Heart left ventricle (tissue), 16 donors: ENCODE data around the gene CHST7. TPM values are rescaled to one million over a fixed set of nuclear protein-coding genes. Genes with fewer than 3 reads are reported as not detected.
A peak's percentile ranks its signal among the peaks of the same experiment; 100 is the strongest.

ENCODE experiments used
- ATAC-seq, 4 donors: fragments of 200-7000 bp; cut with Tn5 transposase; one replicate each; pipeline ENCODE4 v1.9.1; 2020 to 2022; ENCODE audit warnings: moderate library complexity in 4 of 4, mild to moderate bottlenecking in 3 of 4, moderate number of reproducible peaks in 1 of 4
- DNase-seq, 5 donors: peaks; one replicate each; pipeline ENCODE4 v3.0.0-alpha.2; 2020
- H3K27ac ChIP-seq, 12 donors: fragments of 200-600 bp; sonication (generic) in 4 of 12; one replicate each; pipeline versions ENCODE4 v1.5.0 to v1.8.0; 2016 to 2022; ENCODE audit warnings: mild to moderate bottlenecking in 2 of 12
- H3K27me3 ChIP-seq, 9 donors: fragments of 200-600 bp; sonication (generic) in 2 of 9; one replicate each; pipeline versions ENCODE4 v1.5.1 to v1.8.0; 2016 to 2022; ENCODE audit warnings: mild to moderate bottlenecking in 3 of 9
- H3K36me3 ChIP-seq, 9 donors: fragments of 200-600 bp; sonication (generic) in 2 of 9; one replicate each; pipeline versions ENCODE4 v1.5.0 to v1.8.0; 2018 to 2022; ENCODE audit warnings: mild to moderate bottlenecking in 2 of 9
- H3K4me1 ChIP-seq, 12 donors: fragments of 200-600 bp; sonication (generic) in 4 of 12; one replicate each; pipeline versions ENCODE4 v1.5.0 to v1.8.0; 2016 to 2022; ENCODE audit warnings: mild to moderate bottlenecking in 3 of 12
- H3K4me3 ChIP-seq, 12 donors: fragments of 200-600 bp; sonication (generic) in 4 of 12; one replicate each; pipeline versions ENCODE4 v1.5.0 to v1.8.0; 2017 to 2022; ENCODE audit warnings: mild to moderate bottlenecking in 9 of 12, moderate library complexity in 4 of 12
- H3K9me3 ChIP-seq, 12 donors: fragments of 200-600 bp; sonication (generic) in 4 of 12; one replicate each; pipeline versions ENCODE4 v1.5.0 to v1.8.0; 2016 to 2022; ENCODE audit warnings: mild to moderate bottlenecking in 1 of 12
- POLR2A ChIP-seq, 2 donors: fragments of 450-650 bp; IDR thresholded peaks; one replicate each; pipeline ENCODE4 v1.6.1; 2017; ENCODE audit warnings: antibody characterized with exemption in 2 of 2, mild to moderate bottlenecking in 2 of 2, moderate library complexity in 2 of 2
- WGBS, 4 donors: extraction: QIAGEN DNeasy Blood & Tissue Kit in 2 of 4; methylation state at CpG; one replicate each; pipeline versions ENCODE4 v1.1.5 to v1.1.7; 2013 to 2018; 5-methylcytosine and 5-hydroxymethylcytosine counted together
- intact Hi-C, 10 donors: fragments of 100-400 bp; cut with DNase I; formaldehyde crosslinking; loops; one replicate each; pipeline versions ENCODE4 v1.11.1 to v1.14.2; 2022
- polyA plus RNA-seq, 2 donors: library from polyadenylated mRNA; stranded (reverse); fragments of 200-250 nt; gene quantifications; one replicate each; pipeline ENCODE4 v1.2.3, GENCODE V29; 2013
- total RNA-seq, 9 donors: library from RNA; depleted of rRNA in 2 of 9; stranded (reverse); fragments of >200 nt in 2 of 9; fragmentation: NEBNext Ultra II Directional in 3 of 9; extraction: Animal tissue kit (Norgen Biotek cat#: 25700) in 3 of 9; gene quantifications; one replicate each; pipeline versions ENCODE4 v1.1.0 to v1.2.4, GENCODE V29; 2016 to 2023
- TF ChIP-seq, protein P1 (sequence below), 12 donors: fragments of 200-600 bp; sonication (generic) in 4 of 12; IDR thresholded peaks; one replicate each; pipeline versions ENCODE4 v1.5.0 to v1.8.0; 2018 to 2022; ENCODE audit warnings: antibody characterized with exemption in 12 of 12, mild to moderate bottlenecking in 5 of 12
- donor health status: ischemic (EF 13 %, LVEDD 7.1; RV severe dilation, severe dysfunction).
- donor health status: healthy with polysubstance abuse.
- donor health status: DM: no; HTN: yes; CAD: no.
- donor health status: DM: no; HTN: no; CAD: no.
- donor health status: ischemic (EF 25% LVEDD 6.9; RV normal size, moderate dysfunction).
- donor health status: ischemic (EF 25% LVEDD 5.7; RV mildly dilated, moderate dysfunction).
- donor health status: healthy.
- donor health status: DM: yes; HTN: yes; CAD: no.
- donor health status: ischemic (EF 35%, LVEDD 5.7; RV mildly dilated, moderate dysfunction).
- donor health status: nonischemic (EF 11% LVEDD 7.7; RV severe dilation, severe dysfunction).
- donor health status: DM: yes; HTN: yes; CAD: no.
- donor health status: PGD.
- donor health status: ischemic (EF 29% LVEDD 5.4; RV normal size, mild dysfunction).
- donor health status: nonischemic (EF 23%, LVEDD 6.1; RV moderate dilation, normal function).

CHST7 gene
- total and polyA plus RNA-seq, 11 donors, result 3.6 to 41.8 (median 15.0) TPM

DNA sequence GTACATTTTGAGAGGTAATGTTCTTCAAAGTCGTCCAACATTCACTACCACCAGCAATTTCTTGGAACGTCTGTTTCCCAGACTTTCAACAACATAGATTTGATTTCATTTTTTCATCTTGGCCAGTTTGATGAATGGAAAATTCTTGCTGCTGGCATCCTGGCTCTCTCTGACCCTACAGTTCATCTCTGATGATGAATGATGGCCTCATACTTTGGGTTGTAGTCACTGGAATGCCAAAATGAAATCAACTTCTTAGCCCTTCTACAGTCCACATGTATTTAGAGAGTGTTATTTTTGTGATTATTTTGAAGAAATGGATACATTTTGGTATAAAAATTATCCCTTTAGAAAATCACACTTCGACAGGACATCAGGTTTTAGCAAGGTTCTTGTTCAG is 8.8 kb downstream of the CHST7 start:
- Histone ChIP-seq H3K9me3 (no peaks in the 10 kb centered on the region), H3K27me3 (no peaks in the 10 kb centered on the region), H3K27ac (peak overlapping the region in 11 of 12 donors; percentile 34 to 76 (median 68)), H3K4me3 (no peak overlapping the region), H3K4me1 (peaks cover 0 to 56% (median 29%) of the 10 kb centered on the region in 12 donors), H3K36me3 (no peaks in the 10 kb centered on the region)
- no peak for ATAC-seq
- intact Hi-C loops, result no loop called here
- no peak for DNase-seq
- no peak for TF ChIP-seq POLR2A (IDR thresholded peaks at IDR 0.05)
- TF ChIP-seq, protein P1, sequence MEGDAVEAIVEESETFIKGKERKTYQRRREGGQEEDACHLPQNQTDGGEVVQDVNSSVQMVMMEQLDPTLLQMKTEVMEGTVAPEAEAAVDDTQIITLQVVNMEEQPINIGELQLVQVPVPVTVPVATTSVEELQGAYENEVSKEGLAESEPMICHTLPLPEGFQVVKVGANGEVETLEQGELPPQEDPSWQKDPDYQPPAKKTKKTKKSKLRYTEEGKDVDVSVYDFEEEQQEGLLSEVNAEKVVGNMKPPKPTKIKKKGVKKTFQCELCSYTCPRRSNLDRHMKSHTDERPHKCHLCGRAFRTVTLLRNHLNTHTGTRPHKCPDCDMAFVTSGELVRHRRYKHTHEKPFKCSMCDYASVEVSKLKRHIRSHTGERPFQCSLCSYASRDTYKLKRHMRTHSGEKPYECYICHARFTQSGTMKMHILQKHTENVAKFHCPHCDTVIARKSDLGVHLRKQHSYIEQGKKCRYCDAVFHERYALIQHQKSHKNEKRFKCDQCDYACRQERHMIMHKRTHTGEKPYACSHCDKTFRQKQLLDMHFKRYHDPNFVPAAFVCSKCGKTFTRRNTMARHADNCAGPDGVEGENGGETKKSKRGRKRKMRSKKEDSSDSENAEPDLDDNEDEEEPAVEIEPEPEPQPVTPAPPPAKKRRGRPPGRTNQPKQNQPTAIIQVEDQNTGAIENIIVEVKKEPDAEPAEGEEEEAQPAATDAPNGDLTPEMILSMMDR (IDR thresholded peaks at IDR 0.05), result no peak
- WGBS, 4 donors, result 38 to 53% (median 42%) methylated on average over 3 of the region's 3 CpGs

DNA sequence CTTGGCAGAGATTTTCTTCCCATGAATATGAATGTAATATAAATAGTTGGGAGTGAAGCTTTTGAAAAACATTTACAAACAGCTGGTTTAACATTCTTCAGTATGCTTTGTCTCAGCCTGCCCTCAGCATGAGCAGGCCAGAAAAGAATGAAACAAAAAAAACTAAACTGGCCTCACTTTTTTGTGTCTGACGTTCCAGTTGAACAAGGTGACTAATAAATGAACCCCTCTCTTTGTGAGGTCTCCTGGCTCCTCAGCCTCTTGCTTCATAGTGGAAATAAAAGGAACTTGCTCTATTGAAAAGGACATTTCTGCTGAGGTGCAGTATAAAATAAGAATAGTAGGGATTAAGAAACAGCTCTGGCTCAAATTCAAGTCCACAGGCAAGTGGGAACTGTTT is 9.4 kb downstream of the CHST7 start:
- H3K27ac ChIP-seq, result peak overlapping the region in 11 of 12 donors; percentile 34 to 76 (median 68)
- no peaks in the 10 kb centered on the region for H3K9me3 ChIP-seq
- no peaks in the 10 kb centered on the region for H3K36me3 ChIP-seq
- no peaks in the 10 kb centered on the region for H3K27me3 ChIP-seq
- 7 to 41% (median 15%) methylated on average over 1 of the region's 1 CpG for WGBS, 4 donors
- no peak for TF ChIP-seq POLR2A (IDR thresholded peaks at IDR 0.05)
- TF ChIP-seq, protein P1 (IDR thresholded peaks at IDR 0.05), result no peak
- peaks cover 0 to 56% (median 28%) of the 10 kb centered on the region in 12 donors for H3K4me1 ChIP-seq
- intact Hi-C loops, result no loop called here
- H3K4me3 ChIP-seq, result peak overlapping the region in 1 of 12 donors; percentile 10
- peak in 3 of 4 donors; percentile 50 to 57 (median 50) for ATAC-seq
- no peak for DNase-seq

DNA sequence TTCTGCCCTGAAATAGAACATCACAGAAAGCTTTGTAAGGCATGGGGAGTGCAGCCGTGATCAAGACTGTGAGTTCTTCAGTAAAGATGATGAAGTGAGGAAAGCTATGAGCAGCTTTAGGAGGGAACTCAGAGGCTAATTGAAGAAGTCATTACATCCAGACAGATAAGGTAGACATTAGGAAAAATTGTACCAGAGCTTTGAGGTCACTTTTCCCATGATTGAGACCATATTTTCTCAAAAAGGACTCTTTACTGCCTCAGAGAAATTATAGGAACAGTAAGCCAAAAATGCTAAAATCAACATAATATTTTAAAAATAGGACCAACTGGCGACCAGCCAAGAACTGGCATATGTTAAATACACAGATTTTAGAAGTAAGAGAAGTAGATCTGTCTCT is 11.2 kb downstream of the CHST7 start:
- TF ChIP-seq, protein P1 (IDR thresholded peaks at IDR 0.05), result no peak
- TF ChIP-seq POLR2A (IDR thresholded peaks at IDR 0.05), result no peak

DNA sequence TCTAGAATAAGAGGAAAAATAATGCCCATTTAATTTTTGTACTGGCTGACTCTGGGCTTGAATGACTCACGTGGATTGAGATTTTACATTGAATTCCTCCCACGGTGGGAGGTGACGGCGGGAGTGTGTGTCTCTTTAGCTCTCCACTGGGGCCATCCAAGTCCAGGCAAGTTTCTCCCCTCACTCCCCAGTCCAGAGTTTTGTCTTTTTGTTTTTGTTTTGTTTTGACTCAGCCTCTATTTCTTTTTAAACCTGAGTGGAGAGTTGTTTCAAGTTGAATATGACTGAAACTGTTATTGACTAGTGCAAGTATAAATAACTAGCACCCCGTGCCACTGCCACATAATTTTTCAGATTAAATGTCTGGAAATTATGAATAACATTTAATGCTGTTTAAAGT is 13.6 kb downstream of the CHST7 start:
- TF ChIP-seq POLR2A (IDR thresholded peaks at IDR 0.05), result no peak
- TF ChIP-seq, protein P1 (IDR thresholded peaks at IDR 0.05), result no peak
- no peaks in the 10 kb centered on the region for H3K27me3 ChIP-seq
- peaks cover 3 to 79% (median 42%) of the 10 kb centered on the region in 12 donors for H3K4me1 ChIP-seq
- WGBS, 4 donors, result 33 to 53% (median 37%) methylated on average over 5 of the region's 5 CpGs
- H3K36me3 ChIP-seq, result no peaks in the 10 kb centered on the region
- no peak for ATAC-seq
- no peaks in the 10 kb centered on the region for H3K9me3 ChIP-seq
- intact Hi-C loops, result loop anchor here in 2 of 10 donors (5.0 kb wide), 2 partner anchors 40 to 45 kb away; no protein-coding TSS in a partner anchor
- H3K27ac ChIP-seq, result peak overlapping the region in 10 of 12 donors; percentile 37 to 79 (median 61)
- H3K4me3 ChIP-seq, result peak overlapping the region in 1 of 12 donors; percentile 8
- no peak for DNase-seq

More for the DNA sequence above, 11.2 kb downstream of the CHST7 start:
- no peaks in the 10 kb centered on the region for H3K9me3 ChIP-seq
- H3K4me3 ChIP-seq, result no peak overlapping the region
- H3K27me3 ChIP-seq, result no peaks in the 10 kb centered on the region
- ATAC-seq (no peak), DNase-seq (no peak)
- intact Hi-C loops, result loop anchor here in 2 of 10 donors (5.0 kb wide), 2 partner anchors 43 to 48 kb away; no protein-coding TSS in a partner anchor
- 21 to 37% (median 28%) methylated on average over 2 of the region's 2 CpGs for WGBS, 4 donors
- H3K27ac ChIP-seq, result peak overlapping the region in 7 of 12 donors; percentile 30 to 76 (median 49)
- H3K36me3 ChIP-seq, result no peaks in the 10 kb centered on the region
- H3K4me1 ChIP-seq, result peaks cover 3 to 74% (median 40%) of the 10 kb centered on the region in 12 donors
